Measurements from ENCODE around the gene PIP5K1A.
"Not testable (repeated sequence)": the region's sequence is repeated elsewhere in the genome, so short reads cannot be mapped to it uniquely, and the experiment has no call there.

Gene PIP5K1A

DNA sequence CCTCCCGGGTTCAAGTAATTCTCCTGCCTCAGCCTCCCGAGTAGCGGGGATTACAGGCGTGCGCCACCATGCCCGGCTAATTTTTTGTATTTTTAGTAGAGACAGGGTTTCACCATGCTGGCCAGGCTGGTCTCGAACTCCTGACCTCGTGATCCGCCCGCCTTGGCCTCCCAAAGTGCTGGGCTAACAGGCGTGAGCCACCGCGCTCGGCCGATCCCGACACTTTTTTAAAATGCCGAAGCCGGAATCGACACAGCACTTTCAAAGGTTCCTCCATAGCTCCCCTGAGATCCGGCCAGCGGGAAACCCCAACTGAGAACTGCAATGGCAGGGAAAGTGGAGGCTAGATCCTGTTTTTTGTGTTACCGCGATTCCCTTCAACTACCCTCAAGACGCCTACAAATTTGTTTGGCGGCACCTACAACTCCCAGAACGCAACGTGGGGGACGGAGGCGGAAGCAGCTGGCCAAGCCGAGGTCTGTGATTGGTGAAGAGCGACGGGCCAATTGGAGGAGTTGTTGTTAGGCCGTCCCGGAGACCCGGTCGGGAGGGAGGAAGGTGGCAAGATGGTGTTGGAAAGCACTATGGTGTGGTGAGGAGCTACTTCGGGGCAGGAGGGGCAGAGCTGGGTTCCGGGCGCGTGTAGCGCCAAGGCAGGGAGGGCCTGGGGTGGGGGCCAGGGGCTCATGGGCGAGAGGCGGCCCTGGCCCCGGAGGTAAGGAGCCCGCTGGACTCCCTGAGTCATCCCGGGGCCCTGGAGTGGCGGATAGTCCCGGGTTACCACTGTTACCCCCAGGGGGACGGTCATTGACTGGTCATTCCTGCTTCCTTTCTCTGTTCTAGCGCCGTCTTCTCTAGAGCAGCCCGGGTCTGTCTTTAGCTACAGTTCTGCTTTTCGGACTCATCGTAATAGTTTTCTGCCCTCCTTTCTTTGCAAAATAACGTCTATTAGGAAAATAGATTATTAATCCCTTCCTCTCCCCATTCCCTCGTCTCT is 56.2 kb downstream of the PIP5K1A start, which contains the start of gene PSMD4:
Gene PSMD4, plus strand, starts transcription at position 518 of the 997 bp plus-strand sequence. Its CDS starts 49 bp downstream, at position 567.
- peak; percentile 93 to 94 for DNase-seq

DNA sequence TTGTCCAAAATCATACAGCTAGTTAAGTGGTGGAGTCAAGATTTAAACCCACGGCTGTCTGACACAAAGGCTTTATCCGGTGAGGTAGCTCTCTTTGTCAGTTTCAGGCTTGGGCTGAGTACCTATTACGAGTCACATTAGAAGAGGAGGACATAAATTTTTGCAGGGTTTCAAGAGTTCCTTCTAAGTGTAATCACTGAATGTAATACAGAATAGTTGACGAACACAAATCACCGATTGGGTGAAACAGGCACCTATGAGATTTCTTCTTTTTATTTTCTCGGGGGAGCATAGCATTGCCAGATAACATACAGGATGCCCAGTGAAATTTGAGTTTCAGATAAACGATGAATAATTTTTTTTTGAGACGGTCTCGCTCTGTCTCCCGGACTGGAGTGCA is 57.0 kb downstream of the PIP5K1A start:
- DNase-seq = no peak

DNA sequence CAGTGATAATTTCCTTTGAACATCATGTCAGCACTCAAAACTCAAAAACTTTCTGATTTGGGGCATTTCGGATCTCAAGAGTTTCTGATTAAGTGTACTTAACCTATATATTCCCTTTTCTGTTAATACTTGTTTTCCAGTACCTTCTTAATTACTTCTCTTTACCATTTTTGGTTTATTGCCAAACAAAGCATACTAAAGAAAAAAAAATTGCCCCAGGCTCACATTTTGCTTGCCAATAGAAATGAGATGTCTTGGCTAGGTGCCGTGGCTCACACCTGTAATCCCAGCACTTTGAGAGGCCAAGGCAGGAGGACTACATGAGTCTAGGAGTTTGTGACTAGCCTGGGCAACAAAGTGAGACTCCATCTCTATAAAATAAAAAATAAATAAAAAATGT is 61.0 kb downstream of the PIP5K1A start:
- DNase-seq = no peak

DNA sequence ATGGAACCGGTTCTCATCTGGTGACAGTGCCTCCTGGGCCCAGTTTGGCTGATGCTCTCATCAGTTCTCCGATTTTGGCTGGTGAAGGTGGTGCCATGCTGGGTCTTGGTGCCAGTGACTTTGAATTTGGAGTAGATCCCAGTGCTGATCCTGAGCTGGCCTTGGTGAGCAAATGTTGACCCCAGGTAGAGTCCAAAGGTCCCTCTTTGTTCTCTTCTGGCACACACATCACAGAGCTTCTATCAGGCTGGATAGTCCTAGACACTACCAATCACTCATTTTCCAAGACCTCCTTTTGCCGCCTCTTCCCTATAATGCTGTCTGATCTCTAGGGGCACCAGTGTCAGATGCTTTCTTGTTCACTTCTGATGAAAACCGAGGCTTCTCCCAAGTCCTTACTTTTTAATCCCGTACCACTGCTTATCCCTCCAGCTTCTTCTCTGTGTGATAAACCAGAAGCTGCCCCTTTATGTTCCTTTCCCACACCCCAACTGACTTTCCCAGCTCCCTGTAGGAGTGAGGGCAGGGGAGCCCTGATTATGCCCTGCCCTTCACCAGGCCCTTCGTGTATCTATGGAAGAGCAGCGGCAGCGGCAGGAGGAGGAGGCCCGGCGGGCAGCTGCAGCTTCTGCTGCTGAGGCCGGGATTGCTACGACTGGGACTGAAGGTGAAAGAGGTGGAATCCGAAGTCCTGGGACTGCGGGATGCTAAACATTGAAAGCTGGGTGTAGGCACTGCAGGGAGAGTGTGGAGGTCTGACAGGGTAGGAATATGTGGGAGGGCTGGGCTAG is 67.3 kb downstream of the PIP5K1A start:
- no peak for DNase-seq

DNA sequence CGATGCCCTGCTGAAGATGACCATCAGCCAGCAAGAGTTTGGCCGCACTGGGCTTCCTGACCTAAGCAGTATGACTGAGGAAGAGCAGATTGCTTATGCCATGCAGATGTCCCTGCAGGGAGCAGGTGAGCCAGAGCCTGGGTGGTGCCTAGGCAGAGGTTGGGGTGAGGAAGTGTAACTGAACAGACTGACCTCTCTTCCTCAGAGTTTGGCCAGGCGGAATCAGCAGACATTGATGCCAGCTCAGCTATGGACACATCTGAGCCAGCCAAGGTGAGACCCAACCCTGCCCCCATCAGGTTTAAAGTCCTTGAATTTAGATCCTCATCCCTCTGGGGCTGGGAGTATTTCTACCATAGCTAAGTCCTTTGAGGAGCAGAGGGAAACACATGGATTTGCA is 68.0 kb downstream of the PIP5K1A start:
- DNase-seq = no peak

DNA sequence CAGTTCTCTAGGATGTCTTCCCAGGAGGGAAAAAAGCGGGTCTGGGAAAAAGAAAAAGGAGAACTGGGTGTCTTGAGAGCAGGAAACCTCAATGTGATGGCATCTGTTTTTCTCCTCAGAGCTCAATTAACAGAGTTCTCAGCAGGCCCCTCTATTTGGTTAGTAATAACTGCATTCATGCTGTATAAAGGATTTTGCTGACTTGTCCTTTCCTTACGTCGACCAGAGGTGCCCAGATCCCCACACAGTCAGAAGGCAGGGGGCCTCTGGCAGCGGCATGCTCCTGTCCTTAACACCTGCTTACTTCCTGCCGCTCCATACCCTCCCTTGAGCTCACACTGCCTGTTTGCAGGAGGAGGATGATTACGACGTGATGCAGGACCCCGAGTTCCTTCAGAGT is 68.5 kb downstream of the PIP5K1A start:
- no peak for DNase-seq

DNA sequence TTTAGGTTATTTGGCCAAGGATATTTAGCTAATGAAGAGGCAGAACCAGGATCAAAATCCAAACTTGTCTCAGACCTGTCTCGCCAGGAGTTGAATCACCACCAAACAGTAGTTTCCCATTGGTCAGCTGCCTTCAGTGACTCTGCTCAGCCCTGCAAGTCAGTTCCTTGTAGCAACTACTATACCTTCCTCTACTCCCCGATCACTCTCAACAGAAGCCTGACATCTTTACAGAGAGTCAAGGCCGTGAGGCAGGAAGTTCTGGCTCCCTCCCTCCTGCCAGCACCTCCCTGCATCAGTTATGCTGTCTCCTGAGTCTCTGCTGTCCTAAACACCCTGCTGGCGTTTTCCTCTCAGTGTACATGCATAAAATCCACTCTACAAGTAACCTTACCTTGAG is 69.4 kb downstream of the PIP5K1A start:
- no peak for DNase-seq

DNA sequence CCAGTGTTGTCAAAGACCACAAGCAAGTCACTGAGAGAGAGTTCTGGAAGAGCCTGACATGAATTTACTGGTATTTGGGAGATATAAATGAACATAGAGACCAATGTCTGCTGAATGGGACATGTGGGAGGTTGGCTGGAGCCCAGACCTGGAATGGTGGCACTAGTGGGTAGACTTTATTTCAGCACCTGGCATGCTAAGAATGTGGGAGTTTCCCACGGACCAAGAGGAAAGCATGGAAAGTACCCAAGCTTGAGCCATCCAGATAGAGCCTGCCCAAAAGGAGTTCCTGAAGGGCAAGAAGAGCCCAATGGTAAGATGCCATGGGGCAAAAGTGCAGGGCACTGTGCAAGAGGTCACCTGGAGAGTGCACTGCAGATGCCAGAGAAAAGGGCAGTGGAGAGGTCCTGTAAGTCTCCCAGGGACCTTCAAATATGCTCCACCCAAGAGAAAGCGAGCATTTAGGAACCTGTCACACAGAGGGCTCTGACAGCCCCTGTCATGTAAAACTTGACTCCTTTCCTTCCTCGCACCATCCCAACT is 75.6 kb downstream of the PIP5K1A start:
- no peak for DNase-seq

DNA sequence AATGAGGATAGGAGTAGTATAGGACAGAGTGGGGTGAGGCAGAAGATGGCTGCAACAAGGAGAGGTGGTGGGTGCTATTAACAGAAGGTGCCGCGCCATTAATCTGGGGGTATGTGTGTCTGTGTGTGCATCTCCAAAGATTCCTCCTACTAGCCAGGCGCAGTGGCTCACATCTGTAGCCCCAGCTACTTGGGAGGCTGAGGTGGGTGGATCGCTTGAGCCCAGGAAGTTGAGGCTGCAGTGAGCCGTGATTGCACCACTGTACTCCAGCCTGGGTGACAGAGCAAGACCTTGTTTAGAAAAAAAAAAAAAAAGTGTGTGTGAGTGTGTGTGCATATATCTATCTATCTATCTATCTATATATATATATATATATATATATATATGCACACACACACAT is 77.0 kb downstream of the PIP5K1A start:
- DNase-seq = not testable (repeated sequence)

DNA sequence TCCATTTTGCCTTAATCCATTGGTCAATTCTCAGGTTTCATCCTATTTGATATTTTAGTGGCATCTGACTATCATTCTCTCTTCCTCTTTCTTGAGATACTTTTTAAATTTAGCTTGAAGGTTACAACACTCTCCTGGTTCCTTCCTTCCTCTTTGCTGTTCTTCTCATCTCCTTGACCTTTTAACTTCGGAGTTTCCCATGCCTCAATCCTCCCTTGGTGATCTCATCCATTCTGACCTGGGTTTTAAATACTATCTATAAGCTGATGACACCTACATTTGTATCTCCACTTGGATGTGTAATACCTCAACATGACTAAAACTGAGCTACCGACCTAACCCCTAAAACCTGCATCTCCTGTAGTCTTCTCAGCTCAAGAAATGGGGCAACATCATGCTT is 78.9 kb downstream of the PIP5K1A start:
- DNase-seq = peak; percentile 91 to 95

DNA sequence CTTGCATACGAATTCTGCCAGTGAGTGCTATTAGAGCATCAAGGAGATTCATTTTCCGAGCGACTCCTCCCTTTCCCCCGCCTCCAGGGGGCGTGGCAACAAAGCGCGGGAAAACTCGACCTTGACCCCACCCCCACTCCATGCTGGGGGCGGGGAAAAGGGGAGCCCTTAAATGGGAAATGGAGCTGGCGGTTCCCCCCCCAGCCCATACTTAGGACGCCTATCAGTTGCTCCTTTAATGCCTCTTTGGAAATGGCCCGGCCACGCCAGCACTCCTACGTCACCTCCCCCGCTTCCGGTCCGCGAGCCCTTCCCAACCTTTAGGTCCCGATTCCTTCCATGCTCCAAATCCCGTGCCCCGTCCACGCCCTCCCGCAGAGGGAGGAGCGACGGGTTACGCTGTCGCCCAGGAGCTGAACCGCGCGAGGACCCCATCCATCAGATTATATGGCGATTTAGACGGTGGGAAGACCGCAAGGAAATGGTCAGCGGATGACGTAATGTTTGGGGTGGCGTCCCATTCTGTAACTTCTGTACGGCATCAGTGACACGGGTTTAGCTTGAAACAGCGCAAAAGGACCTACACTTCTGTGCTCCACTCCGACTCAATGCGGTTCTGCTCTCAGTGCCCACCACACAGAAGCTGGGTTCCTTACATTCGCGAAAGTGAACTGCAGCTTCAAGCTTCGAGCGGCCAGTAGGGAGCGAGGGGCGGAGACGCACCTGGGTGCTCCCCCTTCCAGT is 83.0 kb downstream of the PIP5K1A start:
- peak; percentile 91 to 92 for DNase-seq

DNA sequence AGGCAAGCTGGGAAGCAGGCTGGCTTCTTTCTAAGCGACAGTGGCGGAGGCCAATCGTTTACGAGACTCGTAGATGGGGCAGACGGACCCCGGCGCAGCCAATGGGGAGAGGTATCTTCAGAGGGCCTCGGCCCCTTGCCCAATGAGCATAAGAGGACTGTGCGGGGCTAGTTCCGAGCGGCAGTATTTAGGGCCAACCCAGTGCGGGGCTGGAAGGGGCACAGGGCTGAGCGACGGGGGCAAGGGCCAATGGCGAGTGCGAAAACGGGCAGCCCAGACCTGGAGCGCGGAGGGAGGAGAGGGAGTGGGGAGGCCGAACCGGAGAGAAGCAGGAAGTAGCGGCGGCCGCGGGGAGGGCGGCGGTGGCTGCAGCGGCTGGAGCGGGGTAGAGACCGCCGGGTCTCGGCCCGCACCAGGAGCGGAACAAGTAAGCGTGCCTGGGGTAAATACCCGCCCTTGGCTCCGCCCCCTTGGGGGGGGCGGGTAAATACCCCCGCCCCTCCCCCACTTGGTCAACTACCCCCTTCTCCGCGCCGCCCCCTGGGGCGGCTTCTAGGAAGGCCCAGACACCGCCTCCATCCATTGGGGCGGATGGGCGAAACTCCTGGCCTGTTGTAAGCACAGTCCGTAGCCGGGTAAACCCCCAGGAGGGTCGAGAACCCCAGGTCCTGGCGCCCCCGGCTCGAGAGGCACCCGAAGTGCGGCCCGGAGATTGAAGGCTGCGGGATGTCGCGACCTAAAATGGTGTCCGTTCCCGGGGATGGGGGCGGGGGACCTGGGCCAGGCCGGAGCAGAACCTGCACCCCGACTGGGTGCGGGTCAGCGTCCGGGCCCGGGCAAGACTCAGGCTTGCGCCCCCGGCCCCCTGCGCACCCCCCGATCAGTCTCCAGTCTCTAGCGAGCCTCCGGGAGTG is 83.9 kb downstream of the PIP5K1A start, which contains the start of gene ZNF687:
Gene ZNF687, plus strand, starts transcription at position 331 of the 914 bp plus-strand sequence. CDS start 3,993 bp downstream, outside the sequence.
- peak; percentile 98 to 99 for DNase-seq

DNA sequence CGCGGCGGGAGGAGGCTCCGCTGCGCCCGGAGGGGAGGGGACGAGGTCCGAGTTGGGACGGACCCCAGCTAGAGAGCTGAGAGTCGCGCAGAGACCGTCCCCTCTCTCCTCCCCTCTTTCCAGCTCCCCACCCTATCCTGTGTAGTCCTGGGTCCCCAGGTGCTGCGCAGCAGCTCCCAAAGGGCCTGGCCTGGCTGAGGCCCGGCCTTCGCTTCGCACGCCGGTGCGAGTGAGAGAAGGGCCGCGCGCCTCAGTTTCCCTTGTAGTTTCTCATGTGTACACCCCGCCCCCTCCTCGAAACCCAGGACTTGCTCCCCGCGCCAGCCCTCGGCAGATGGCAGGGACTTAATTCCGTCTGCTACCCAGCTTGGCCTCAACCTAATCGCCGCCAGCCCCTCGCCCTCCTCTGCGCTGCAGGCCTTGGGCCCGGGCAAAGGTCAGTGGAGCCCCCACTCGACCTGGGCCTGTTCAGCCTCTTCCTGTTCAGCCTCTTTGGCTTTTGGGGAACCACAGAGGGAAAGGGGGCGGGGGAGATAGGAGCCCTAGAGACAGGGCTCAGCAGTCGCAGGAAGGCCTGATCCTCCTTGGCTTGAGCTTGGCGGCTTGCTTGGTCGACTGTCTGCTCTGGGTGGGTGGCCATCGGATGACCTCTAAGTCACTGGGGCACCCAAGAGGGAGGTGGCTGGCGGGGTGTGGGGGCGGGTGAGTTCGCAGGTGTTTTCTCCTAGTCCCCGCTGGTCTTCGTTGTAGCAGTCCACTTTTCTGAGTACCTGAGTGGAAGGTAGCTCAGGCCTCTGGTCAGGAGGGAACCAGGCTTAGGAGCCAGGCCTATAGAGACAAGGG is 84.8 kb downstream of the PIP5K1A start:
- peak; percentile 57 to 63 for DNase-seq

DNA sequence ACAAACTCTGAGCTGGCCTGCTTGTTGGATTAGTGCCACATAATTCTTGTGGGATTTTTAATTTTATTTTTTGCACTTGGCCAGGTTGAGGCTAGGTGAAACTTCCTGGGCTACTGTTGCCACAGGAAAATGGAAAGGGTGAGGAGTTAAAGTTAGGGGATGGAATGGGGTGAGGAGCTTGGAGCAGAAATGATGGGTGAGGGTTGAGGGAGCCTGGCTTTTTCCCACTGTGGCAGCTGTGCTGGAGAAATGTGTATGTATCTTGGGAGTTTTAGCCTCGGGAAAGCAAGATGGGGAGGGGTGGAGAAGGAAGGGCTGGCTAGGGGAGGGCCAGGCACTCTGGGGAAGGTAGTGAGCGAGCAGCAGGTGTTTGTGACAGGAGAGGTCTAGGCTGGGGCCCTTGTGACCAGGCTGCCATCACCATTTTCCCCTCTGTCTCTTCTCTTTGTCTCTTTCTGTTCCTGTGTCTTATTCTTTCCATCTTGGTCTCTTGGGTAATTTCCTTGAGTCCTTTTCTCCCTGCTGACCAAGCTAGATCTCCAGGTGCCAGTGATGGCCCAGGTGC is 85.7 kb downstream of the PIP5K1A start:
- DNase-seq = no peak

DNA sequence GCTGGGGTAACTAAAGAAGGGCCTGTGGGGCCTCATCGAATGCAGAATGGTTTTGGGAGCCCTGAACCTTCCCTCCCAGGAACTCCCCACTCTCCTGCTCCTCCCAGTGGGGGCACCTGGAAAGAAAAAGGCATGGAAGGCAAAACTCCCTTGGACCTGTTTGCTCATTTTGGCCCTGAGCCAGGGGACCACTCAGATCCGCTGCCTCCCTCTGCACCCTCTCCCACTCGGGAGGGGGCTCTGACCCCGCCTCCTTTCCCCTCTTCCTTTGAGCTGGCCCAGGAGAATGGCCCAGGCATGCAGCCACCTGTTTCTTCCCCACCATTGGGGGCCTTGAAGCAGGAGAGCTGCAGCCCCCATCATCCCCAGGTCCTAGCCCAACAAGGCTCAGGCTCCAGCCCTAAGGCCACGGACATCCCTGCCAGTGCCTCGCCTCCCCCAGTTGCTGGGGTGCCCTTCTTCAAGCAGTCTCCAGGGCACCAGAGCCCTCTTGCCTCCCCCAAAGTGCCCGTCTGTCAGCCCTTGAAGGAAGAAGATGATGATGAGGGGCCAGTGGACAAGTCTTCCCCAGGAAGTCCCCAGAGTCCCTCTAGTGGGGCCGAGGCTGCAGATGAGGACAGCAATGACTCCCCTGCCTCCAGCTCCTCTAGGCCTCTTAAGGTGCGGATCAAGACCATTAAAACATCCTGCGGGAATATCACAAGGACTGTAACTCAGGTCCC is 88.4 kb downstream of the PIP5K1A start:
- no peak for DNase-seq

DNA sequence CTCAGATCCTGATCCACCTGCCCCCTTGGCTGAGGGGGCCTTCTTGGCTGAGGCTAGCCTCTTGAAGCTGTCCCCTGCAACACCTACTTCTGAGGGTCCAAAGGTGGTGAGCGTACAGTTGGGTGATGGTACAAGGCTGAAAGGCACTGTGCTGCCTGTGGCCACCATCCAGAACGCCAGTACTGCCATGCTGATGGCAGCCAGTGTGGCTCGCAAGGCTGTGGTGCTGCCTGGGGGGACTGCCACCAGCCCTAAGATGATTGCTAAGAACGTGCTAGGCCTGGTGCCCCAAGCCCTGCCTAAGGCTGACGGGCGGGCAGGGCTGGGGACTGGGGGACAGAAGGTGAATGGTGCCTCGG is 89.0 kb downstream of the PIP5K1A start:
- DNase-seq = no peak

DNA sequence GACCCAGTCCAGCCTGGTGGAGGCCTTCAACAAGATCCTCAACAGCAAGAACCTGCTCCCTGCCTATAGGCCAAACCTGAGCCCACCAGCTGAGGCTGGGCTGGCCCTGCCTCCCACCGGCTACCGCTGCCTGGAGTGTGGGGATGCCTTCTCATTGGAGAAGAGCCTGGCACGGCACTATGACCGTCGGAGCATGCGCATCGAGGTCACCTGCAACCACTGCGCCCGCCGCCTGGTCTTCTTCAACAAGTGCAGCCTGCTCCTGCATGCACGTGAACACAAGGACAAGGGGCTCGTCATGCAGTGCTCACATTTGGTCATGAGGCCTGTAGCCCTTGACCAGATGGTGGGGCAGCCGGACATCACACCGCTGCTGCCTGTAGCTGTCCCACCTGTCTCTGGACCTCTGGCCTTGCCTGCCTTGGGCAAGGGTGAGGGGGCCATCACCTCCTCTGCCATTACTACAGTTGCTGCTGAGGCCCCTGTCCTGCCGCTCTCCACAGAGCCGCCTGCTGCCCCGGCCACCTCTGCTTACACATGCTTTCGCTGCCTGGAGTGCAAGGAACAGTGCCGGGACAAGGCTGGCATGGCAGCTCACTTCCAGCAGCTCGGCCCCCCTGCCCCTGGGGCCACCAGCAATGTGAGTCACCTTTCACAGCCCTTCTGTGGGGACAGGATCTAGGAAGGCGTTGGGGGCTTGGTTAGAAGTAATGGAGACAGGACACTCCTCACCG is 89.6 kb downstream of the PIP5K1A start:
- DNase-seq = no peak

DNA sequence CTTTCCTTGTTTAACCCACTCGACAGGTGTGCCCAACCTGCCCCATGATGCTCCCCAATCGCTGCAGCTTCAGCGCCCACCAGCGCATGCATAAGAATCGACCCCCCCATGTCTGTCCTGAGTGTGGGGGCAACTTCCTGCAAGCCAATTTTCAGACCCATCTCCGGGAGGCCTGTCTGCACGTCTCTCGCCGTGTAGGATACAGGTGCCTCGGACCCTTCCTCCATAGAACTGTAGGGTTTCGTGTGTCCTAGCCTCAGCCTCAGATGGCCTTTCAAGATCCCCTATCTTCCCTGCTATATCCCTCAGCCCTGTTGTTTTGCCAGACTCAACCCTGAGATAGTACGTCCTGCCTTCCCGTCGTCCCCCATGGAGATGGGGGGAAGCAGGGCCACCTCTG is 90.2 kb downstream of the PIP5K1A start:
- no peak for DNase-seq

Measured in AML-193 (cell line).